T-helper 17 cell (primary cell): ENCODE data around the gene SLITRK5. TPM values are rescaled to one million over a fixed set of nuclear protein-coding genes. Genes with fewer than 3 reads are reported as not detected.

Experiments
- ATAC-seq: fragments of 150-1000 bp; cut with Tn5 transposase; 2 replicates; pipeline ENCODE4 v1.10.0; 2021; ENCODE audit warnings: mild to moderate bottlenecking, moderate library complexity
- DNase-seq, 3 donors: peaks; one replicate each; pipeline versions ENCODE4 v3.0.0 to v3.0.0-alpha.2; 2020 to 2021
- H3K9me3 ChIP-seq: one replicate; pipeline ENCODE4 v1.7.0; 2013; ENCODE audit warnings: low read length, mild to moderate bottlenecking; ENCODE audit not compliant: control insufficient read depth, poor library complexity, severe bottlenecking
- H3K27ac Mint-ChIP-seq: one replicate; pipeline ENCODE4 v1.8.0; 2022; ENCODE audit warnings: mild to moderate bottlenecking, moderate library complexity, mixed read lengths
- H3K27me3 Mint-ChIP-seq: one replicate; pipeline ENCODE4 v1.8.0; 2022; ENCODE audit warnings: mixed read lengths
- H3K36me3 Mint-ChIP-seq: one replicate; pipeline ENCODE4 v1.8.0; 2022; ENCODE audit warnings: low read depth, mixed read lengths
- H3K4me1 Mint-ChIP-seq: one replicate; pipeline ENCODE4 v1.8.0; 2022; ENCODE audit warnings: mild to moderate bottlenecking, mixed read lengths
- H3K4me3 Mint-ChIP-seq: one replicate; pipeline ENCODE4 v1.8.0; 2022; ENCODE audit warnings: mild to moderate bottlenecking, moderate library complexity, mixed read lengths
- total RNA-seq, 4 donors: library from RNA in 2 of 4; stranded (reverse) in 2 of 4; gene quantifications; one replicate each; pipeline ENCODE4 v1.2.3 and lab custom pipeline; 2022 to 2026

Gene SLITRK5
- total RNA-seq, 2 donors from 2014 or later: 0.17 to 0.21 TPM

GRCh38 chr13:87677043-87677495 lies 5.9 kb downstream of the SLITRK5 start:
- peaks cover 4% of the 10 kb centered on the region for H3K9me3 ChIP-seq
- no peak for DNase-seq
- H3K27ac Mint-ChIP-seq: no peak overlapping the region
- no peak for ATAC-seq
- peaks cover 3% of the 10 kb centered on the region for H3K36me3 Mint-ChIP-seq
- H3K27me3 Mint-ChIP-seq: peaks cover 43% of the 10 kb centered on the region
- H3K4me1 Mint-ChIP-seq: peaks cover 5% of the 10 kb centered on the region
- H3K4me3 Mint-ChIP-seq: peak overlapping the region; percentile 79

- DNase-seq: no peak
Measured at GRCh38 chr13:87677496-87678371, 6.6 kb downstream of the SLITRK5 start.

GRCh38 chr13:87678372-87678752 lies 7.2 kb downstream of the SLITRK5 start:
- H3K36me3 Mint-ChIP-seq: peaks cover 3% of the 10 kb centered on the region
- peaks cover 5% of the 10 kb centered on the region for H3K4me1 Mint-ChIP-seq
- no peak overlapping the region for H3K27ac Mint-ChIP-seq
- H3K27me3 Mint-ChIP-seq: peaks cover 37% of the 10 kb centered on the region
- H3K4me3 Mint-ChIP-seq: peak overlapping the region; percentile 79
- DNase-seq (no peak), ATAC-seq (no peak)
- peaks cover 4% of the 10 kb centered on the region for H3K9me3 ChIP-seq

More at GRCh38 chr13:87677496-87678371, 6.6 kb downstream of the SLITRK5 start:
- no peak overlapping the region for H3K27ac Mint-ChIP-seq
- peak overlapping the region; percentile 79 for H3K4me3 Mint-ChIP-seq
- H3K27me3 Mint-ChIP-seq: peaks cover 43% of the 10 kb centered on the region
- peaks cover 5% of the 10 kb centered on the region for H3K4me1 Mint-ChIP-seq
- peak; percentile 64 for ATAC-seq
- H3K9me3 ChIP-seq: peaks cover 4% of the 10 kb centered on the region
- peaks cover 3% of the 10 kb centered on the region for H3K36me3 Mint-ChIP-seq

GRCh38 chr13:87680298-87680697 lies 9.1 kb downstream of the SLITRK5 start:
- peaks cover 5% of the 10 kb centered on the region for H3K4me1 Mint-ChIP-seq
- no peak overlapping the region for H3K4me3 Mint-ChIP-seq
- H3K27me3 Mint-ChIP-seq: peaks cover 25% of the 10 kb centered on the region
- no peak overlapping the region for H3K27ac Mint-ChIP-seq
- H3K9me3 ChIP-seq: no peaks in the 10 kb centered on the region
- ATAC-seq: no peak
- H3K36me3 Mint-ChIP-seq: no peaks in the 10 kb centered on the region
- no peak for DNase-seq

GRCh38 chr13:87684850-87685742 lies 13.9 kb downstream of the SLITRK5 start:
- Mint-ChIP-seq H3K4me1 (no peaks in the 10 kb centered on the region), H3K4me3 (no peak overlapping the region), H3K27me3 (no peaks in the 10 kb centered on the region), H3K36me3 (no peaks in the 10 kb centered on the region), H3K27ac (no peak overlapping the region)
- DNase-seq (no peak), ATAC-seq (no peak)
- H3K9me3 ChIP-seq: no peaks in the 10 kb centered on the region

- no peak overlapping the region for H3K27ac Mint-ChIP-seq
- peaks cover 3% of the 10 kb centered on the region for H3K9me3 ChIP-seq
- H3K36me3 Mint-ChIP-seq: no peaks in the 10 kb centered on the region
- no peaks in the 10 kb centered on the region for H3K4me1 Mint-ChIP-seq
- ATAC-seq: no peak
- no peak overlapping the region for H3K4me3 Mint-ChIP-seq
- DNase-seq: no peak
- no peaks in the 10 kb centered on the region for H3K27me3 Mint-ChIP-seq
Measured at GRCh38 chr13:87696458-87696857, 25.3 kb downstream of the SLITRK5 start.

- Mint-ChIP-seq H3K4me1 (no peaks in the 10 kb centered on the region), H3K27ac (no peak overlapping the region), H3K27me3 (no peaks in the 10 kb centered on the region), H3K4me3 (no peak overlapping the region), H3K36me3 (no peaks in the 10 kb centered on the region)
- ATAC-seq (no peak), DNase-seq (no peak)
- H3K9me3 ChIP-seq: peaks cover 3% of the 10 kb centered on the region
Measured at GRCh38 chr13:87698268-87698667, 27.1 kb downstream of the SLITRK5 start.

GRCh38 chr13:87709947-87710346 lies 38.8 kb downstream of the SLITRK5 start:
- H3K36me3 Mint-ChIP-seq: no peaks in the 10 kb centered on the region
- H3K4me3 Mint-ChIP-seq: no peak overlapping the region
- no peak for ATAC-seq

GRCh38 chr13:87712012-87712411 lies 40.8 kb downstream of the SLITRK5 start:
- Mint-ChIP-seq H3K4me1 (no peaks in the 10 kb centered on the region), H3K27ac (no peak overlapping the region), H3K4me3 (no peak overlapping the region), H3K27me3 (no peaks in the 10 kb centered on the region), H3K36me3 (no peaks in the 10 kb centered on the region)
- DNase-seq (no peak), ATAC-seq (no peak)
- no peaks in the 10 kb centered on the region for H3K9me3 ChIP-seq

More at GRCh38 chr13:87709947-87710346, 38.8 kb downstream of the SLITRK5 start:
- DNase-seq: no peak
- H3K9me3 ChIP-seq: no peaks in the 10 kb centered on the region
- Mint-ChIP-seq H3K4me1 (no peaks in the 10 kb centered on the region), H3K27me3 (no peaks in the 10 kb centered on the region), H3K27ac (no peak overlapping the region)
